NCI-H774 (cell line): ENCODE data around the gene LHB.
"Not testable (repeated sequence)": the region's sequence is repeated elsewhere in the genome, so short reads cannot be mapped to it uniquely, and the experiment has no call there.

Experiments
- DNase-seq: peaks from one replicate; lab custom pipeline; 2025; lab: John Stamatoyannopoulos, UW

LHB gene

GRCh38 chr19:49038111-49038510, 21.2 kb upstream of the LHB start:
- not testable (repeated sequence) for DNase-seq

GRCh38 chr19:49036815-49037214, 19.9 kb upstream of the LHB start, which contains the start of gene CGB1:
CGB1 (minus strand) TSS chr19:49036895; CDS start chr19:49036711, 184 bp downstream.
- DNase-seq = not testable (repeated sequence)

GRCh38 chr19:49031642-49032301, 14.9 kb upstream of the LHB start, which contains the start of gene CGB2:
CGB2 (plus strand) TSS chr19:49031890; CDS start chr19:49032096, 206 bp downstream.
- DNase-seq = peak; percentile 82

- DNase-seq = not testable (repeated sequence)
These were observed 13.4 kb upstream of the LHB start for GRCh38 chr19:49030323-49030722.

- not testable (repeated sequence) for DNase-seq
These were observed 12.9 kb upstream of the LHB start for GRCh38 chr19:49029749-49030148.

GRCh38 chr19:49028686-49029085, 11.8 kb upstream of the LHB start:
- not testable (repeated sequence) for DNase-seq

- DNase-seq = not testable (repeated sequence)
These were observed 8.7 kb upstream of the LHB start for GRCh38 chr19:49025599-49025998.

GRCh38 chr19:49025088-49025487, 8.2 kb upstream of the LHB start:
- DNase-seq = not testable (repeated sequence)

- not testable (repeated sequence) for DNase-seq
These were observed 7.3 kb upstream of the LHB start, which contains the start of gene CGB3 for GRCh38 chr19:49024233-49024632. CGB3 (minus strand) TSS chr19:49024333; CDS start chr19:49023971, 362 bp downstream.

GRCh38 chr19:49022116-49022515, 5.2 kb upstream of the LHB start:
- no peak for DNase-seq

- no peak for DNase-seq
These were observed 4.3 kb upstream of the LHB start for GRCh38 chr19:49020931-49021895.

GRCh38 chr19:49020342-49020741, 3.5 kb upstream of the LHB start:
- DNase-seq = no peak

- DNase-seq = peak; percentile 67
These were observed 2.5 kb upstream of the LHB start for GRCh38 chr19:49019242-49019932.

GRCh38 chr19:49018388-49019241, 1.7 kb upstream of the LHB start:
- not testable (repeated sequence) for DNase-seq

- no peak for DNase-seq
These were observed 918 bp upstream of the LHB start for GRCh38 chr19:49017666-49018351.

- DNase-seq = no peak
These were observed 638 bp downstream of the LHB start for GRCh38 chr19:49016067-49016839.

- DNase-seq = no peak
These were observed 2.0 kb downstream of the LHB start for GRCh38 chr19:49014870-49015255.

GRCh38 chr19:49014123-49014869, 2.6 kb downstream of the LHB start:
- no peak for DNase-seq

GRCh38 chr19:49011194-49011593, 5.7 kb downstream of the LHB start:
- no peak for DNase-seq
